Dendritic cell treated with granulocyte-macrophage colony-stimulating factor and Interleukin-4, amounts not matched to agents 40 ng/mL and 50 ng/mL, for 4 days (primary cell): ENCODE measurements around the gene HCK.

ENCODE experiments used
- H3K27ac Mint-ChIP-seq: one replicate; pipeline ENCODE4 v1.8.0; 2022; ENCODE audit warnings: mild to moderate bottlenecking, mixed read lengths
- H3K27me3 Mint-ChIP-seq: one replicate; pipeline ENCODE4 v1.8.0; 2022; ENCODE audit warnings: mild to moderate bottlenecking, mixed read lengths
- H3K36me3 Mint-ChIP-seq: one replicate; pipeline ENCODE4 v1.8.0; 2022; ENCODE audit warnings: low read depth, mixed read lengths
- H3K4me1 Mint-ChIP-seq: one replicate; pipeline ENCODE4 v1.8.0; 2022; ENCODE audit warnings: low read depth, mixed read lengths
- H3K4me3 Mint-ChIP-seq: one replicate; pipeline ENCODE4 v1.8.0; 2022; ENCODE audit warnings: mild to moderate bottlenecking, moderate library complexity, mixed read lengths
- H3K9me3 Mint-ChIP-seq: one replicate; pipeline ENCODE4 v1.8.0; 2022; ENCODE audit warnings: mixed read lengths
- intact Hi-C: fragments of 100-400 bp; cut with micrococcal nuclease; formaldehyde crosslinking; loops from one replicate; pipeline ENCODE4 v1.15.0; 2022

The HCK gene

GRCh38 chr20:32052090-32052777 is at the start of gene HCK:
Gene HCK (plus strand): TSS chr20:32052242.
- H3K4me3 Mint-ChIP-seq = peak within 1 kb of the TSS; percentile 85
- intact Hi-C loops = loop anchor here (2.0 kb wide), 2 partner anchors 17 kb away; no protein-coding TSS in a partner anchor
- H3K36me3 Mint-ChIP-seq = peaks cover 52% of the 10 kb centered on the region
- H3K27ac Mint-ChIP-seq = peak within 1 kb of the TSS; percentile 99
- no peaks in the 10 kb centered on the region for H3K9me3 Mint-ChIP-seq
- H3K4me1 Mint-ChIP-seq = peaks cover 60% of the 10 kb centered on the region
- H3K27me3 Mint-ChIP-seq = no peaks in the 10 kb centered on the region

DNA sequence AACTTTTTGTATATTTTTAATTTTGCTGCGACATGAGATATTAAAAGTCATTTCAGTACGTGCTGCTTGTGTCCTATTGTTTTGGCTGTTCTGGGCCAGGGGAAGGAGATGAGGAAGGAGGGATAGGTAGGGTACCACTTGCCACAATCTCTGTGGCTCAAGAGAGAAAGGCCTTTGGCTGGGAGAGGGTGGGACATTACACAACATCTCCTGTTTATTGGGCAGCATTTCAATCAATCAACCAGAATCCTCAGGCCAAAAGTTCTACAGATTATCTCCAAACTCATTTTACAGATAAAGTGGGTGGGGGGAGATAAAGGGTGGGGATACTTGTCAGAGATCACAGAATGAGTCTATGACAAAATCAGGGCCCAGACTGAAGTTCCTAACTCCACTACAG is 48.7 kb upstream of the HCK start:
- Mint-ChIP-seq H3K4me3 (no peak overlapping the region), H3K9me3 (no peaks in the 10 kb centered on the region), H3K27me3 (peaks cover 10% of the 10 kb centered on the region), H3K4me1 (peaks cover 9% of the 10 kb centered on the region), H3K36me3 (no peaks in the 10 kb centered on the region), H3K27ac (no peak overlapping the region)
- intact Hi-C loops = no loop called here

GRCh38 chr20:32004963-32005362 is 47.1 kb upstream of the HCK start:
- intact Hi-C loops = no loop called here
- Mint-ChIP-seq H3K27me3 (peaks cover 10% of the 10 kb centered on the region), H3K36me3 (no peaks in the 10 kb centered on the region), H3K27ac (no peak overlapping the region), H3K4me3 (no peak overlapping the region), H3K4me1 (peaks cover 9% of the 10 kb centered on the region), H3K9me3 (no peaks in the 10 kb centered on the region)

DNA sequence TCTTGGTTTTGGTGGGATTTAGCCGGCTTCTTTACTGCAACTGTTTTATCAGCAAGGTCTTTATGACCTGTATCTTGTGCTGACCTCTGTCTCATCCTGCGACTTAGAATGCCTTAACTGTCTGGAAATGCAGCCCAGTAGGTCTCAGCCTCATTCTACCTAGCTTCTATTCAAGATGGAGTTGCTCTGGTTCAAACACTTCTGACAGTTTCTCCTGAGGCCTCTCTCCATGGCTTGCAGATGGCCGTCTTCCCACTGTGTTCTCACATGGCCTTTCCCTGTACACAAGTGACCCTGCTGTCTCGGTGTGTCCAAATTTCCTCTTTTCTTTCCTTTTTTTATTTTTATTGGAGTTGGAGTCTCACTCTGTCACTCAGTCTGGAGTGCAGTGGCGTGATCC is 46.0 kb upstream of the HCK start:
- intact Hi-C loops = no loop called here
- Mint-ChIP-seq H3K27ac (no peak overlapping the region), H3K36me3 (no peaks in the 10 kb centered on the region), H3K9me3 (no peaks in the 10 kb centered on the region), H3K27me3 (peaks cover 17% of the 10 kb centered on the region), H3K4me1 (peaks cover 9% of the 10 kb centered on the region), H3K4me3 (no peak overlapping the region)

GRCh38 chr20:32006841-32007786 is 44.9 kb upstream of the HCK start:
- H3K4me3 Mint-ChIP-seq = no peak overlapping the region
- no peak overlapping the region for H3K27ac Mint-ChIP-seq
- H3K4me1 Mint-ChIP-seq = peaks cover 9% of the 10 kb centered on the region
- no peaks in the 10 kb centered on the region for H3K36me3 Mint-ChIP-seq
- peaks cover 21% of the 10 kb centered on the region for H3K27me3 Mint-ChIP-seq
- no peaks in the 10 kb centered on the region for H3K9me3 Mint-ChIP-seq
- intact Hi-C loops = no loop called here

DNA sequence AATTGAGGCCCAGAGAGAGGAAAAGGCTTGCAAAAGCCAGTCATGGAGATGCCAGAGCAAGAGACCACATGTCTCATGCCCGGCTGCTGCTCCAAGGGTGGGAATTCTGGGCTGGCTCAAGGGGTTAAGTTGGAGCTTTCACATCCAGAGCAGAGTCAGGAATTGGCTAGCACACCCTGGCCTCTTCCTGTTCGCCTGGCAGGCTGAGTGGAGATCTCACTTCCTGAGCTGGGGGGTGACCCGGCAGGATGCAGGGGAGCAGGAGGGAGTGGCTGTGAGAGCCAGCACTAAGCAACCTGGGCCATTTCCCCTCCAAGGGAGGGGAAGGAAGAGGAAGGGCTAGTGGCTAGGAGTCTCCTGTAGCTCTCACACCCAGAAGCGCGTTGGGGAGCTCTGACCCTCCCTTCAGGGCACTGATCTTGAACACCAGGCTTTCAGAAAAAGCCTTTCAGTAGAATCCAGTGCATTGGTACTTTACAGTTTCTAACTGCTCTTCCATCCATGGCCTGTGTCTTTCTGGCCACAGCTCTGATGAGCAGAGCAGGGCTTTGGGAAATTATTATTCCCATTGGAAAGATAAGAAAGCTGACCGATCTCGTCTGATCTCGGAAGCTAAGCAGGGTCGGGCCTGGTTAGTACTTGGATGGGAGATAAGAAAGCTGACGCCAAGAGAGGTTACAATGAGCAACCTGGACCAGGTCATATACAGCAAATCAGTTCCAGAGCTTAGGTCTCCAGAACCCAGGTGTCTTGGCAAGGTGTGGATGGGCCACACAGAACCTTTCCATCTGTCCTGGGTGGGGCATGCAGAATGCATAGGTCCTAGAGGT is 44.0 kb upstream of the HCK start:
- Mint-ChIP-seq H3K27ac (no peak overlapping the region), H3K27me3 (peaks cover 21% of the 10 kb centered on the region), H3K9me3 (no peaks in the 10 kb centered on the region), H3K36me3 (no peaks in the 10 kb centered on the region), H3K4me1 (peaks cover 9% of the 10 kb centered on the region), H3K4me3 (no peak overlapping the region)
- intact Hi-C loops = no loop called here

GRCh38 chr20:32009564-32009963 is 42.5 kb upstream of the HCK start:
- H3K4me3 Mint-ChIP-seq = no peak overlapping the region
- peaks cover 27% of the 10 kb centered on the region for H3K27me3 Mint-ChIP-seq
- H3K9me3 Mint-ChIP-seq = no peaks in the 10 kb centered on the region
- no peaks in the 10 kb centered on the region for H3K36me3 Mint-ChIP-seq
- intact Hi-C loops = no loop called here
- H3K27ac Mint-ChIP-seq = no peak overlapping the region
- peaks cover 9% of the 10 kb centered on the region for H3K4me1 Mint-ChIP-seq

GRCh38 chr20:32010101-32010500 is 41.9 kb upstream of the HCK start, which contains the start of gene CCM2L:
Gene CCM2L (plus strand): TSS chr20:32010438. CDS start chr20:32010455, 17 bp downstream.
- peaks cover 31% of the 10 kb centered on the region for H3K27me3 Mint-ChIP-seq
- no peaks in the 10 kb centered on the region for H3K9me3 Mint-ChIP-seq
- intact Hi-C loops = no loop called here
- H3K4me3 Mint-ChIP-seq = no peak within 1 kb of the TSS
- no peaks in the 10 kb centered on the region for H3K36me3 Mint-ChIP-seq
- peaks cover 9% of the 10 kb centered on the region for H3K4me1 Mint-ChIP-seq
- H3K27ac Mint-ChIP-seq = no peak within 1 kb of the TSS

GRCh38 chr20:32010666-32011065 is 41.4 kb upstream of the HCK start:
- H3K9me3 Mint-ChIP-seq = no peaks in the 10 kb centered on the region
- intact Hi-C loops = no loop called here
- no peak overlapping the region for H3K4me3 Mint-ChIP-seq
- peaks cover 34% of the 10 kb centered on the region for H3K27me3 Mint-ChIP-seq
- peaks cover 9% of the 10 kb centered on the region for H3K4me1 Mint-ChIP-seq
- H3K36me3 Mint-ChIP-seq = no peaks in the 10 kb centered on the region
- no peak overlapping the region for H3K27ac Mint-ChIP-seq

- H3K4me1 Mint-ChIP-seq = peaks cover 9% of the 10 kb centered on the region
- H3K27ac Mint-ChIP-seq = no peak overlapping the region
- intact Hi-C loops = no loop called here
- no peaks in the 10 kb centered on the region for H3K36me3 Mint-ChIP-seq
- H3K9me3 Mint-ChIP-seq = no peaks in the 10 kb centered on the region
- peaks cover 48% of the 10 kb centered on the region for H3K27me3 Mint-ChIP-seq
- H3K4me3 Mint-ChIP-seq = no peak overlapping the region
These were observed 39.8 kb upstream of the HCK start for GRCh38 chr20:32012159-32012688.

DNA sequence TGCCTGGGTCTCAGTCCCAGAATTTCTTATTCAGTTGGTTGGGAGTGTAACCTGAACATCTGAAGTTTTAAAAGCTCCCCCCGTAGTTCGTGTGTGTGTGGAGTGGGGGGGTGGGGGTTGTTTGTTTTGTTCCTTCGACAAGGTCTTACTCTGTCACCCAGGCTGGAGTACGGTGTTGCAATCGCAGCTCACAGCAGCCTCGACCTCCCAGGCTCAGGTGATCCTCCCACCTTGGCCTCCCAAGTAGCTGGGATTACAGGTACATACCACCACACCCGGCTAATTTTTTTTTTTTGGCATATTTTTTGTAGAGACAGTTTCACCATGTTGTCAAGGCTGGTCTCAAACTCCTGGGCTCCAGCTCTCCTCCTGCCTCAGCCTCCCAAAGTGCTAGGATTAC is 38.7 kb upstream of the HCK start:
- intact Hi-C loops = no loop called here
- no peak overlapping the region for H3K4me3 Mint-ChIP-seq
- H3K27ac Mint-ChIP-seq = no peak overlapping the region
- H3K4me1 Mint-ChIP-seq = no peaks in the 10 kb centered on the region
- H3K36me3 Mint-ChIP-seq = peaks cover 2% of the 10 kb centered on the region
- no peaks in the 10 kb centered on the region for H3K9me3 Mint-ChIP-seq
- peaks cover 49% of the 10 kb centered on the region for H3K27me3 Mint-ChIP-seq

DNA sequence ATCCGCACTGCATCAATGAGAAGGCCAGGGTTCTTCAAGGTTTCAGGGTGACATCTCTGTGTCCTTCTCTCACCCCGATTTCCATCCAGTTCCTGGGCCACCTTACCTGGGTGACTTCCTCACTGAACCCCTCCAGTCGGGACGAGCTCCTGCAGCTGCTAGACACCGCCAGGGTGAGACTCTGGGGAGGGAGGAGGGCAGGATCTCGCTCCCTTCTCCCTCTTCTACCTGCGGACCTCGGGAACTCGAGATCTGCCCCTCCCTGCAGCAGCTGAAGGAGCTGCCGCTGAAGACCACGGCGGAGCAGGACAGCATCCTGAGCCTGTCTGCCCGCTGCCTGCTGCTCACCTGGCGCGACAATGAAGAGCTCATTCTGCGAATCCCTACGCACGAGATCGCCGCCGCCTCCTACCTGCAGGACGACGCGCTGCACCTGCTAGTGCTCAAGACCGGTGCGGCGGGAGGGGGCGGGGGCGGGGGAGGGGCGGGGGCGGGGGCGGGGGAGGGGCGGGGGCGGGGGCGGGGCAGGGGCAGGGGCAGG is 34.3 kb upstream of the HCK start:
- Mint-ChIP-seq H3K27ac (no peak overlapping the region), H3K4me3 (no peak overlapping the region), H3K36me3 (peaks cover 6% of the 10 kb centered on the region), H3K27me3 (peaks cover 77% of the 10 kb centered on the region), H3K4me1 (peaks cover 19% of the 10 kb centered on the region), H3K9me3 (no peaks in the 10 kb centered on the region)
- intact Hi-C loops = no loop called here
